HG02642 (cell line): ENCODE measurements around the gene SPO11.

ENCODE experiments used
- ATAC-seq: cut with Tn5 transposase; IDR thresholded peaks from one replicate; pipeline ENCODE4 v1.9.1; 2021; ENCODE audit warnings: mild to moderate bottlenecking; ENCODE audit not compliant: unreplicated experiment, poor library complexity

Gene SPO11, protein sequence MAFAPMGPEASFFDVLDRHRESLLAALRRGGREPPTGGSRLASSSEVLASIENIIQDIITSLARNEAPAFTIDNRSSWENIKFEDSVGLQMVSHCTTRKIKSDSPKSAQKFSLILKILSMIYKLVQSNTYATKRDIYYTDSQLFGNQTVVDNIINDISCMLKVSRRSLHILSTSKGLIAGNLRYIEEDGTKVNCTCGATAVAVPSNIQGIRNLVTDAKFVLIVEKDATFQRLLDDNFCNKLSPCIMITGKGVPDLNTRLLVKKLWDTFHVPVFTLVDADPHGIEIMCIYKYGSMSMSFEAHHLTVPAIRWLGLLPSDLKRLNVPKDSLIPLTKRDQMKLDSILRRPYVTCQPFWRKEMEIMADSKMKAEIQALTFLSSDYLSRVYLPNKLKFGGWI

DNA sequence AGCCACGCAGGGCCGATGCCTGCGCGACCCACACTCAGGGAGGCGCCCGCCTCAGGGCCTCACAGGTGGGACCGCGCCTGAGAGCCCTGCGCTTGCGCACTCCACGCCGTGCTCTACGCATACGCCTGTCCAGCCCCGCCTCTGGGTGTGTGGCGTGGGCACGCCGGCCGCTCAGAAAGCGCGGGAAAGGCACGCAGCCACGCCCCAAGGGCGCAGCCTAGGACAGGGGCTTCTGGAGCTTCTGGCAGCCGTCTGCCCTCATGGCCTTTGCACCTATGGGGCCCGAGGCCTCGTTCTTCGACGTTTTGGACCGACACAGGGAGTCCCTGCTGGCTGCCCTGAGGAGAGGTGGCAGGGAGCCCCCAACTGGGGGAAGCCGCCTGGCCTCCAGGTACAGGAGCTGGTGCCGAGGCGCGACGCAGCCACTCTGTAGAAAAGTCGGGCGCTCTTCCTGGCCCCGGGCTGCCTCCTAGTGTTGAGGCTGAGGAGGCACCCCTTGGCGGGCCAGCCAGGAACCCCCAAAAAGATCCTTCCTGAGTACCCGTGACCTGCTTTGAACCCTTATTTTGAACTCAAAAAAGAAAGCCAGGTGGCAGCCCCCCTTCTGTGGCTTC is at the start of gene SPO11:
Gene SPO11, plus strand, starts transcription at position 196 of the 614 bp plus-strand sequence. Its CDS starts 65 bp downstream, at position 261.
- ATAC-seq, result no peak

DNA sequence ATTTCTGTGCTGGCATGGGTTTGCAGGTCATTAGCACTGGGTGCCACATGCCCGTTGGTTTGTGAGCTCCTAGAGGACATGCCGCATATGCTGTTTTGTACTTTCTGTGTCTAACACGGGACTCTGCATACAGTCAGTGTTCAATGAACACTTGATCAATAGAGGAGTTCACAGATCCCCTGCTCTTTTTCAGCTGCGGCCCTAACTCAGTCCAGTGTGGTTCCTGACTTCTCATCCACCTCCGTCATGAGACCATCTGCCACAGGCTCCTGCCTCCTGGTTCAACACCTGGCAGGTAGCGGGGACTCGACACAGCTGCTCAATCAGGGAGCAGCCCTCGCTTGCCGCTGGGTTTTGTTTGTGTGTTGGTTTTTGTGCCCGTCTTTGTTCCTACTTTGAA is 49.4 kb upstream of the SPO11 start:
- ATAC-seq, result no peak

DNA sequence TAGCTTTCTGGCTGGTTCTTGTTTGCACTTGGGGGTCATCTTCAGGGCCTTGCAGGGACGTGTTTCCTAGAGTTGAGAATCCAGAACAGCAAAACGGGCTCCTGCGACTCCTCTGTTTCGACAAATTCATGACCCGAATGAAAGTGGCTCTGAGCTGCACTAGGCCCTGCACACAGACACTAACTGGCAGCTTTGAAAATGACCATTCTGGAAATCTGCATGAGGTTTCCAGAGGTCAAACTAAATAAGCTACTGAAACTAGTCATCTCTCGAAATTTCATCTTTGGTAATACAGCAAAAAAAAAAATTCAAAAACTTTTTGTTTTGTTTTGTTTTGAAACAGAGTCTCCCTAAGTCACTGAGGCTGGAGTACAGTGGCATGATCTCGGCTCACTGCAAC is 47.7 kb upstream of the SPO11 start:
- ATAC-seq, result no peak

DNA sequence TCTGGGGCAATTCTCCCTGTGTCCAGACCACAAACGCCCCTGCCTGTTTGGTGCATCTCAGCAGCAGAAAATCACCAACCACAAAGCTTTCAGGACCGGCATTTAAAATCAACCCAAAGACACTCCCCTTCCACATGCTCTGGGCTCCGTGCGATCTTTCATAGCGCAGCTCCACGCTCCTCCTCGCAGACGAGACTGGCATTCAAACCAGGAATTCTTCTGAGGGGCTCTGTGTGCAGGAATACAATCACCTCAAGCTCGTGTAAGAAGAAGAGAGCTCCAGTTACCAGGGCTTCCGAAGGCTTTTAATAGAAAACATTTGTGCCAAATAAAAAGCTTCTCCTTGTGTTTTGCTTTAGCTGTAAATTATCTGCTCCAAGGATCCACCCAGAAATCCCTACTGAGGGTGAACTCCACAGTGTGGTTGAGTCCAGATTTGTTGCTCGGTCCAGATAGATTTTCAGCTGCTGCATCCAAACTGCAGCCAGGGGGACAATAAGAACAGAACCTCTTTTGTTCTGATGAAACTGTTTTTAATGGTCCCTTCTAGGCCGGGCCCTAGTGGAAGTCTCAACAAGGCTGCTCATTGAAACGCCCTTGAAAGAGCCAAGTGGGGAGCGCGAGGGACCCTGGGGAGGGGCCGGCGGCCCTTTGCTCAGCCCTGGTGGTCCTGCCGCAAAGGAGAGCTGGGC is 46.8 kb upstream of the SPO11 start:
- ATAC-seq, result no peak

DNA sequence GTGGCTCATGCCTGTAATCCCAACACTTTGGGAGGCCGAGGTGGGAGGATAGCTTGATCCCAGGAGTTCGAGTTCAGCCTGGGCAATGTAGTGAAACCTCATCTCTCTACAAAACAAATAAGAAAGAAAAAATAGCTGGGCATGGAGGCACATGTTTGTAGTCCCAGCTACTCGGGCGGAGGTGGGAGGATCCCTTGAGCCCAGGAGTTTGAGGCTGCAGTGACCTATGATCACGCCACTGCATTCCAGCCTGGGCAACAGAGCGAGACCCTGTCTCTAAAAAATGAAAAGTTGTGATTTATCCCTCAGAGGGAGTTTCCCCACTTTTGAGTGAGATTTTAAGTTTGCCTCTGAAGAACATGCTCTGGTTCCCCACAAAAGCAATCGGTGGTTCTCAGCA is 45.7 kb upstream of the SPO11 start:
- ATAC-seq, result no peak

DNA sequence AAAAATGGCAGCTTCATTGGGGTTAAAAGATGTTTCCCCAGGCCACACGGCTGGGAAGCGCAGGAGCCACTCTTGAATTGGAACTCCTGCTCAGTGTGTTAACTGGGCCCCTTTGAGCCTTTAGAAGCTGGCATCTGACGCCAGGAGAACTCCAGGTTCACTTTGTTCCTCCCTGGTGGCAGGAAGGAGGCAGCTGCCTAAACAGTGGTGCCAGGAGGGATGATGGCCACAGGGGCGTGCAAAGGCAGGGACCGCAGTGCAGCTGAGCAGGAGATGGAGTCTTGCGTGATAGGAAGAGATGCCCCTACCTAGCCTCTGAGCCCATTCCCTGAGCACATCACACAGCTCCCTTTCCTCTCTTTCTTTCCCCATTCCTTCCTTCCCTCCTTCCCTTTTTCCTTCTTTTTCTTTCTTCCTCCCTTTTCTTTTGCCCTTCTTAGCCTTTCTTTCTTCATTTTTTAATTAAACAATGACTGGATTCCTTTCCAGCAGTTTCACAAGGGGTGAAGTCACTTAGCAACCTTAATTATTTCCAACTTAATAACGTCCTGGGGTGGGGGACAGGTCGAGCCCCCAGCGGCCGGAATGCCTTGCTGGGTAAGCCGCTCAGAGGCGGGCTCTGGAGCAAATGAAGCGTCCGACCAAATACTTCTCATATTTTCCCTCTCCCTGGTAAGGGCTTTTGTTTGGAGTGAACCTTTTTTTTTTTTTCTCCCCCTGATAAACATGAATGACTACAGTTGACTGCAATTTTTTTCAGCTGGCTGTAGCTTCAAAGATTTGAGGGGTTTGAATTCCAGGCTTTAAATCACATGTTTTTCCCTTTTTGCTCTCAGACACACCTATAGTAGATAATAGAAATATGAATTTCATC is 42.4 kb upstream of the SPO11 start:
- no peak for ATAC-seq

DNA sequence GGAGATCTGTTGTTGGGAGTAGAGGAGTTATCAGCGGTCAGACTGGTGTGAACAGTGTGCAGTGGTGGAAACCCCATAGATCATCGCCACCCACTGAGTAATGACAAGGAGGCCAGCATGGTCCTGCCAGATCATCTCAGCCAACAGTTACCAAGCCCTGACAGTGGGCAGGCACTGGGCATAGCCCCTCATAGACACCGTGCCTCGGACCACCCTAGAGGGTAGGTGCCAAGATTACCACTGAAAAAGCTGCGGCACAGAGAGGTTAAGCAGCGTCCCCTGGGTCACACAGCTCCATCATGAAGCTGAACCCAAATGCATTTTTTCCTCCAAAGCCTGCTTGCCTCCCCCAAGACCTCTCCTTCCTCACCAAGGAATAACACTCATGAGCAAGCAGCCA is 41.7 kb upstream of the SPO11 start:
- ATAC-seq, result no peak

DNA sequence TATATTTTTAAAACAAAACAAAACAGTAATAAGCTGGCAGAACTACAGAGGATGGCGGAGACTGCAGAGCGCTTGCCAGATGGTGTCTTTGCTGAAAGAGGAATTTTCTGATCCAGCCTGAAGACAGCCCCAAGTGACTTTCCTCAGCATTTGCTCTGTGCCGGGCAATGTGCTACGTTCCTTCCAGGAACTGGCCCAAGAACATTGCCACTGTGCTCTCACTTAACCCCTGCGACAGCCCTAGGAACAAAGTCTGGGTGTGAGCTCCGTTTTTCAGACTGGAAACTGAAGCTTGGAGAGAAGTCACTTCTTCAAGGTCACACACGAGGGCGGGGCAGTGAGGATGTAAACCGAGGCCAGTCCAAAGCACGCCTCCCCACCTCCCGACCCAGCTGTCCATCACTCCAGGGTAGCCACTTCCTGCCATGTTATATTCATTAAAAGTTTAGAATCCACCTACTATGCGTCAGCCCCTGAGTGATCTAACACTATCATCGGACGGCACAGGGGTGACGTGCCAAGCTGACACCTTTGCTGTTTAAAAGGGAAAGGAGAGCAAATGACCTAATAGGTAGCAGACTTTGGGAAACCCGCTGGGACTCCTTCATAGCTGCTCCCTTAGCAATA is 40.8 kb upstream of the SPO11 start:
- ATAC-seq, result no peak

DNA sequence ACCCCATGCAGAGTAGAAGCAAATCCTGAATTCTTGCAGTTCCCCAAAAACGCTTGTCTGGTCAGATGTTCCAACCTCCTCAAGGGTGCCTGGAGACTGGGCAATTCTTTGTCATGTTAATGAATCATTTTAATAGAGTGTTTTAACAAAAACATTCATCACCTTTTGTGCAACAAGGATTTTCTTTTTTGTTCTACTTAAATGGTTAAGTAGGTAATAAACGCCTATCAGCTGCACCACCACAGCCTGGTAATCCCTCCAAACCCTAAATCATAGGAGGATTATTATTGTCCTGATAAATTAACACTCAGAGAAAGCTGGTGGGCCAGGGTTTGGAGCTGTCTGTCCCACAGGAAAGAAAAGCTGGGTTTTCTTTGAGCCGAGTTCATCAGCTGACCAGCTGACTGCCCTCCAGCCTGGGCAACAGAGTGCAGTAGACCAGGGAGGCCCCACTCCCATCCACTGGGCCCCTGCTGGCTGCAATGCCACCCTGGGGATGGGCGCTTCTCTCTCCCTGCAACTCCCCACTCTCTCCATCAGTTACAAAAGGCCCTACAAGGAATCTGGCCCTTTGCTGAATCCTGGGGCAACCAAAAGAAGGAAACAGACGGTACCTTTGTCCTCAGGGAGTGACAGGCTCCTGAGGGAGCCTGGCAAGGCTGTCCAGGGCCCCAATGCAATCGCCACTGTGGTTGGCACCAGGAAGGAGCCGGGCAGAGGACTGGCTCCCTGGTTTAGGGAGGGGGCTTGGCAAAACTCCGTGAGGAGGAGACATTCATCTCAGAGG is 40.0 kb upstream of the SPO11 start:
- ATAC-seq, result no peak

DNA sequence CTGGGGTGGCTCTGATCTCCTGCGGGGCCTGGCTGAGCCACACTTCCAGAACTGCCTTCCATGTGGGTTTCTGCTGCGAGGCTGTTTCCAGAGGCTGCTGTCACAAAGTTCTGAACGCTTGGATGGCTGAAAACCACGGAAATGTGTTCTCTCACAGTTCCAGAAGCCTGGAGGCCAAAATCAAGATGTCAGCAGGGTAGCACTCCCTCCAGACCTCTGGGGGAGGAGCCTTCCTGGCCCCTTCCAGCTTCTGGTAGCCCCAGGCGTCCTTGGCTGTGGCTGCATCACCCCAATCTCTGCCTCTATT is 39.5 kb upstream of the SPO11 start:
- no peak for ATAC-seq

DNA sequence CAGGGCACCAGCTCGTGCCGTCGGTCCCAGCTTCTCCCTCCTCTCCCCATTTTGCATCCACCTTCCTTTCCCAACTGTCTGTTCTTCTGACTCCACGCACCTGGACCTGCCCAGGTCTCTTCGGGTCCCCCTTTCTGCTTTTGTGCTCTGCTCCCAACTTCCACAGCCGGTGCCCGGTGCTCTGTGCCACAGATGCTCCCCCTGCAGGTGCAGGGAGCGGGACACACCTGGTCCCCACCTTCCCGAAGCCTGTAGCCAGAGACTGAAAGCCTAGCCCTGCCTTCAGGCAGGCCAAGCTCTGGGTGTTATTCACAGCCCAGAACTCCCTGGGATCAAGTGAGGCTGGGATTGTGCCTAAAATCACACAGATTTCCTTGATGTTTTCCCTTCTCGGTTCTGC is 38.6 kb upstream of the SPO11 start:
- no peak for ATAC-seq

DNA sequence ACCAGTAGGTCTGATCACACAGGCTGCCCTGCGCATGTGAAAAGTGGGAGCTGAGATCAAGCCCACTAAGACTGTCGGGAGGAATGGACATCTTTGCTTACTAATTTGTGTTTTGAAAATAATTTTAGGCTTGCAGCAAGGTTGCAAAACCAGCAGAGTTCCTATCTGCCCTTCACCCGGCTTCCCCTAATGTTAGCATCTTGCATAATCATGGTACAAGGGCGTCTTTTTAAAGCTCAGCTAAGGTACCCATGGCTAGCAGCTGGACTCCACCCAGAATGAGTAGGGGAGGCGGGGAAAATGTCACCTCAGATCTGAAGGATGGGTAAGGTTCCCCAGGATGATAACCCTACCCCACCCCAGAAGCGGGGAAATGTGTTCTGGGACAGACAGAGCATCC is 37.9 kb upstream of the SPO11 start:
- no peak for ATAC-seq

DNA sequence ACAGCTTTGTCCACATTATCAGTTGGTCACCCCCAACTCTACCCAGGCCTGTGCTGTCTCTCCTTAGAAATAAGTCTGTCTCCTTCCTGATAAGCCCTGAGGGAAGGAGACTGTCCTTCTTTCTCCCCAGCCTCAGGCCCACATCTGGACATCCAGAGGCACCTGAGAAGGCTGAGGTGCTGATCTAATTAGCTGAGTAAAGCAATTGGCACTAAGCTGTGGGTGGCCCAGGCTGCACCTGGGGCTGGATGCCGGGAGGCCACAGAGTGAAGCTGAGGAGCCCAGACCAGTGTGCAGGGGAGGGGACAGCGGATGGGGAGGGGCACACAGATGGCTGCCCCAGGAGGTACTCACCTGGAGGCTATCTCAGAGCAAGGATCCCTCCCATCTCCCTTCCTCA is 37.0 kb upstream of the SPO11 start:
- no peak for ATAC-seq

DNA sequence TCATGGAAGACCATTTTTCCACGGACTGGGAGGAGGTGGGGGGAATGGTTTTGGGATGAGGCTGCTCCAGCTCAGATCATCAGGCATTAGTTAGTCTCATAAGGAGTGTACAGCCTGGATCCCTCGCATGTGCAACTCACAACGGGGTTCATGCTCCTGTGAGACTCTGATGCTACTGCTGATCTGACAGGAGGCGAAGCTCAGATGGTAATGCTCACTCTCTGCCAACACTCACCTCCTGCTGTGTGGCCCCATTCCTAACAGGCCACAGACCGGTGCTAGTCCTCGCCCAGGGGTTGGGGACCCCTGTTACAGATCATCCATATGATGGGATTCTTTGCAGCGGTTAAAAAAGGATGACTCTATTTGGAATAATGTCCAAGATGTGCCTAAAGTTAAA is 35.6 kb upstream of the SPO11 start:
- no peak for ATAC-seq

DNA sequence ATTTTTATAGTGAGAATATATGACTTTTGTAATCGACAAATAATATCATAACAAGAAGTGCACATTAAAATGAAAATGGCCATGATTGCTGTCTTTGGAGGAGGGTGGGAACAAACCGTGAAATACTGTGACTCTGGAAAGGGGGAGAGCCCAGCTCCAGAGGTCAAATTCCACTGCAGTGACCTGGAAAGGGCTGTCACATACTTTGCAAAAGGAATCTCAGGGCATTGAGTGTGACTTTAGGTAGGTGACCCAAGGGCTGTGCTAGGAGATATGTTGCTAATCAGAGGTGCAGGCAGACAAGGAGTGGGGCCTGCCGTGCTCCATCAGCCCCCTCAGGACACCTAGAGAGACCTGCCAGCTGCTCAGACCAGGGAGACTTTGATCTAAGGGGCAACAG is 35.1 kb upstream of the SPO11 start:
- ATAC-seq, result no peak

DNA sequence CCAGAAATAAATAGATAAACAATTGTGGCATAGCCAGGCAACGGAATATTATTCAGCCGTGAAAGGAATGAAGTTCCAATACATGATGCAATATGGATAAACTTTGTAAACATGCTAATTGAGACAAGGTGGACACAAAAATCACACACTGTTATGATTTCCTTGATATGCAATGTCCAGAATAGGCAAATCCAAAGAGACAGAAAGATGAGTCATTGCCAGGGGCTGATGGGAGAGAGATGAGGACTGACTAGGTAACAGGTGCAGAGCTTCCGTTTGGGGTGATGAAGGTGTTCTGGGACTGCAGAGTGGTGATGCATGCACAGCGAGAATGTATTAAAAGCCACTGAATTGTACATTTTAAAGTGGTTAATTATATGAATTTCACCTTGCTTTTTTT is 31.1 kb upstream of the SPO11 start:
- no peak for ATAC-seq

DNA sequence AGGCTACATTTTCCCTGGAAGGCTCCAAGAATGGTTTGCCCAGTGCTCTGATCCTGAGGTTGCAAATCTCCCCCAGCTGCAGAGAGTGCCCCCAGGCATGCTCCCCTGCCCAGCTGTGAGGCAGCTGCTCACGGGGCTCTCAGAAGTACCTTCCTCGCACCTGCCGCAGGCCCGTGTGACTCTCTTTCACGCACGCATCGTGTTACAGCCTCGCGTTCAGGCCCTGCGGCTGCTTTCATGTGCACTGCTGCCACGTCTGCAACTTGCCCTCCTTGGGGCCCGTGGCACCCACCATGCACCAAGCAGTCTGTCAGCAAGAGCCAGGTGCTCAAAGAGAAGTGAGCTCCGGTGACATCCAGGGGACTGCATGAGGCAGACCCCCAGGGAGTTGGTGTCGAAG is 28.6 kb upstream of the SPO11 start:
- no peak for ATAC-seq

DNA sequence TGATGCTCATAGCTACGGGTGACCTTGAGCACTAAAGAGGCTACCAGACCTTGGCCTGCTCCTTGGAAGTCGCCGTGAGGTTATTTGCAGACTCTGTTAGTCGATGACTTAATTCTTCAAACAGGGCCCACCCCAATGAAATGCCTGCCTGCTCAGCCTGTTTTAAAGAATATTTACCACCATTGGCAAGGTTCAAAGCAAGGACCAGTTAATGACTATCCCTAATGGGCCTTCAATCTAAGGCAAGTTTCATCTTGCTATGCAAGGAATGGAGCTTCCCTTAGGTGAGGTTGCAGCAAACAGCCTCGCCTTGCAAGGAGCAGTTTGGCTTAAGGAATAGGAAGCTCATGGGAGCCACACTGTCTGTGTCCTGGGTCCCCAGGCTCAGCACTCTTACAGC is 22.9 kb upstream of the SPO11 start:
- ATAC-seq, result no peak

DNA sequence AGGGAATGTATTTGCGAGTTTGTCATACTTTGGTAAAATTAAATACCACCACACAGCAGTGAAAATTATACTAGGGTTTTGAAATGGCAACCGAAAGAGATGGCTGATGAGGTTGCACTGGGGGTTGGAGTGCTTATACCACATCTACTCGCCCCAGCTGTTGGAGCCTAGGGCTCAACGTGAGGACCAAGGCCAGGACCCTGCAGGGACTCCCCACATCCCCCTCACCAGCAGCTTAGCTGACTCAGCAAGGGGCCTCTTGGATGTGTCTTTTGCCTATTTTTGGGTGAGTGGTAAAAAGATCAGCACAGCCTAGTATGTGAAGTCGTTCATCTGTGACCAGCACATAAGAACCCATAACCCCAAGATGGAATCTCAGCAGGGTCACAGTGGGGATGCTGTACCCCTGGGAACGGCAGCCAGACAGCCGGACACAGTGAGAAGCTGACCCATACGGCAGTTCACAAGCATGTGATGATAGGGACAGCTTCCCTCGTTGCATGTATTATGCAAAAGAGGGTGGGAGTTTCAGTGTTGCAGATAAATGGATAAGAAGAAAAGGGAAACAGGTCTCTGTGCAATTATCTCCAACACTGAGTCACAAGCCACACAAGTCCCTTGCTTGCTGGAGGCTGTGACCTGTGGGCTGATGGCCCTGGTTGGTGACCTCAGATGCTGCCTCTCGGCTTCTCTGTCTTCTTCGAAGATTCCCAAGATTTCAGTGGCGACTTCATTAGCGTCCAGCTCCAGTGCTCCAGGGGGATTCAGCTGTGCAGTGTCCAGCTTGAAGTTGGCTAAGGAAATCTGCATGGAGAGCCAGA is 20.9 kb upstream of the SPO11 start:
- no peak for ATAC-seq
